ENCODE results near the gene USP5.
"Not testable (repeated sequence)": the region's sequence is repeated elsewhere in the genome, so short reads cannot be mapped to it uniquely, and the experiment has no call there.

USP5 gene

DNA sequence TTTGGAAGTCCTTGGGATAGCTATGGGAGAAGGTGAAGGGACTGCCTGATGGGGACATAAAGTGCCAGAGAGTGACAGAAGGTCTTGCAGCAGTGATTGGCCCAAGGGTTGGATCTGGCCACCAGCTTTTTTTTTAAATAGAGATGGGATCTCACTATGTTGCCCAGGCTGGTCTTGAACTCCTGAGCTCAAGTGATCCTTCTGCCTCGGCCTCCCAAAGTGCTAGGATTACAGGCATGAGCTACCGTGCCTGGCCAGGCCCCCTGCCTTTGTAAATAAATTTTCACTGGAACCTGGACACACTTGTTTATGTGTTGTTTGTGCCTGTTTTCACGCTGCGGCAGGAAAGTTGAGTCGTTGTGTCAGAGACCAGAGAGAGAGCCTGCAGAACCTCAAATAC, 13.4 kb downstream of the USP5 start:
- DNase-seq (ENCODE audit: low read depth in 2 of 2) = not testable (repeated sequence)

GRCh38 chr12:6866163-6866919, 14.4 kb downstream of the USP5 start:
- no peak for DNase-seq (ENCODE audit: low read depth in 2 of 2)

DNA sequence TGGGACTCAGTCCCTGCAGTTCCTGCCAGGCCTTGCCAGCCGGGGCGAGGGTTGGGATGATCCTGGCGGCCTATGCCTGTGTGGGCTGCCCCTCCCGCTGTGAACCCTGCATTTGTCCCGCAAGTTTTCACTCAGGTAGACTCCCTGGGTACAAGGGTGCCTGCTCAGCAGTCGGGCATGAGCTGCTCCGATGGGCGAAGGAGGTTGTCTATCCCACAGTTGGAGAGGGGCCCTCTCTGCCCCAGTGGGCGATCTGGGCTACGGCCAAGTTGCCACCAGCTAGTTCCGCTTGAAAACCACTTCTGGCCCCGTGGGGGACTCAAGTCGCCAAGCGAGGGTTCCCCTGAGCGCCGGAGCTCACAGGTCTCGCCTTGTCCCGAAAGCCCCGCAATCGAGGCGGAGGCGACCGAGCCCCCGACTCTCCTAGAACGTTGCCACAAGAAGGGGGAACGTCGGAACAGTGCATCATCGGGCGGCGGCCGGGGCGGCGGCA, 15.0 kb downstream of the USP5 start:
- DNase-seq (ENCODE audit: low read depth in 2 of 2) = no peak

GRCh38 chr12:6867413-6868210, 15.7 kb downstream of the USP5 start, which contains the start of gene TPI1:
TSS of gene TPI1 (plus strand) at chr12:6867531. CDS start at chr12:6867567, 36 bp downstream.
- peak; percentile 66 to 73 for DNase-seq (ENCODE audit: low read depth in 2 of 2)

DNA sequence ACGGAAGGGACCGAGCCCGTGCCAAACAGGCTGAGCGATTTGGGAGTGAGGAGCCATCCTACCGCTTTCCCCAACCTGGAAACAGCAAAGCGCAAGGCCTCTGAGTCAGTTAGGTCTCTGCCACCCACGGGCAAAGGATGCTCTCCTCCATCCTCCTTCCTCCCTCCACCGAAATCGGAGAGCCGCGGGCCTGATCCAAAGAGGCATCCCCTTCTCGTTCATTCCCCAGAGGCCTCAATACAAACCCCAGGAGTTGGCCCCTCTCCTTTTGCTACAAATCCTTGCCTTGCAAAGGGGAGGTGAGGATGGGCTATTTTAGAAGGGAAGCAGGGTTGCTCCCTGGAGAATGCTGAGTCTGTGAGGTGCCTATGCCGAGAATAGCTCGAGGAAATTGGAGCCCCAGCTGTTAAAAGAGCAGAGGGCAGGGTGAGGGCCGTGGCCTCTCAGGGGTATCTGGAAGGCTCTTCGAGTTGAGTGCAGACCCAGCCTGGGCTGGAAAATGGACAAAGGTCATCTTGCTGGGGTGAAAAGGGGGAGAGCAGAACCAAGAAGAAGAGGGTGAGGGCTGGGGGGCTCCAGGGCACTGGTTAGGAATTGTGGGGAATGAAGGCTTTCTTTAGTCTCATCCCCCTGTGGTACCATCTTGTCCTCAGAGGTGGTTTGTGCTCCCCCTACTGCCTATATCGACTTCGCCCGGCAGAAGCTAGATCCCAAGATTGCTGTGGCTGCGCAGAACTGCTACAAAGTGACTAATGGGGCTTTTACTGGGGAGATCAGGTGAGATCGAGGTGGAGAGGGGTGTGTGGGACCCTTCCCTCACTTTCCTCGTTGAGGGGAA, 16.5 kb downstream of the USP5 start:
- no peak for DNase-seq (ENCODE audit: low read depth in 2 of 2)

- peak; percentile 60 to 79 for DNase-seq (ENCODE audit: low read depth in 2 of 2)
These were observed 17.4 kb downstream of the USP5 start for GRCh38 chr12:6869049-6870021.

- DNase-seq (ENCODE audit: low read depth in 2 of 2) = not testable (repeated sequence)
These were observed 18.4 kb downstream of the USP5 start for GRCh38 chr12:6870304-6870703.

DNA sequence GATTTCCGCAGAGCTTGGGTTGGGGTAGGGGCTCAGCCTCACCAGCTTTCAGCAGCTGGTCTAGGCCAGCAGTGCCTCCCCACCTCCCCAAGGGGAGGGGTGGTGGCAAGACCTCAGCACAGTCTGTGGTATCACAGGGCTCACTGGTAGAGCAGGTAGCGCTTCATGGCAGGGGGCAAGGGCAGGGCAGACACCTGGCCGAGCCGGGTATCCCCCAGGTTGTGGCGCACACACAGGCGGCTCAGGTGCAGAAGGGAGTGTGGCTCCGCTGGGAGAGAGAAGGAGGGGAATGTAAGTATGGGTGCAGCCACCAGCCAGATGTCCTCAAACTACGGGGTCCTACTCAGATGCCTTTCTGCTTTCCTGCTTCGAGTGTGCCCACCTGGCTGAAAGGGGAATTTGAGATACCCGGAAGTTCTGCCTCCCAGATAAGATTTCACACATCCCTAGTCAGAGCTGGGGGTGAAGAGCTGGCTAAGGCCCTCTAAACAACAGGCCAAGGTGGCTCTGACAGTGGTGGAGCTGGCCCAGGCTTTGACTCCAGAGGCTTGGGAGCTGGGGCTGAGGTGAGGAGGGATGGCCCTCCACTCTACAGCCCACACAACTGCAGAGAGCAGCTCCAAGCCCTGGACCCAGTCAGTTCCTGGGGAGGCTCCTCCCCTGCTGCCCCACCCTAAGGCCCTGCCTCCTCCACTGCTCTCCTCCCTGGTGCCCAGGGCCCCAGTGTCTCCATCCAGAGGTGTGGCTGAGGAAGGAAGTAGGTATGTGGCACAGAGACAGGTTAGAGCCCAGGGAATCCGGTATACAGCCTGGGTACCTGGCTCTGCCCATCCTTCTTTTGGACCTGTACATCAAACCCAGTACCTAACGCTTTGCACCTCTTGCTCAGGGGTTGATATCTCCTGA, 19.4 kb downstream of the USP5 start:
- DNase-seq (ENCODE audit: low read depth in 2 of 2) = peak in 1 of 2 experiments; percentile 43

DNA sequence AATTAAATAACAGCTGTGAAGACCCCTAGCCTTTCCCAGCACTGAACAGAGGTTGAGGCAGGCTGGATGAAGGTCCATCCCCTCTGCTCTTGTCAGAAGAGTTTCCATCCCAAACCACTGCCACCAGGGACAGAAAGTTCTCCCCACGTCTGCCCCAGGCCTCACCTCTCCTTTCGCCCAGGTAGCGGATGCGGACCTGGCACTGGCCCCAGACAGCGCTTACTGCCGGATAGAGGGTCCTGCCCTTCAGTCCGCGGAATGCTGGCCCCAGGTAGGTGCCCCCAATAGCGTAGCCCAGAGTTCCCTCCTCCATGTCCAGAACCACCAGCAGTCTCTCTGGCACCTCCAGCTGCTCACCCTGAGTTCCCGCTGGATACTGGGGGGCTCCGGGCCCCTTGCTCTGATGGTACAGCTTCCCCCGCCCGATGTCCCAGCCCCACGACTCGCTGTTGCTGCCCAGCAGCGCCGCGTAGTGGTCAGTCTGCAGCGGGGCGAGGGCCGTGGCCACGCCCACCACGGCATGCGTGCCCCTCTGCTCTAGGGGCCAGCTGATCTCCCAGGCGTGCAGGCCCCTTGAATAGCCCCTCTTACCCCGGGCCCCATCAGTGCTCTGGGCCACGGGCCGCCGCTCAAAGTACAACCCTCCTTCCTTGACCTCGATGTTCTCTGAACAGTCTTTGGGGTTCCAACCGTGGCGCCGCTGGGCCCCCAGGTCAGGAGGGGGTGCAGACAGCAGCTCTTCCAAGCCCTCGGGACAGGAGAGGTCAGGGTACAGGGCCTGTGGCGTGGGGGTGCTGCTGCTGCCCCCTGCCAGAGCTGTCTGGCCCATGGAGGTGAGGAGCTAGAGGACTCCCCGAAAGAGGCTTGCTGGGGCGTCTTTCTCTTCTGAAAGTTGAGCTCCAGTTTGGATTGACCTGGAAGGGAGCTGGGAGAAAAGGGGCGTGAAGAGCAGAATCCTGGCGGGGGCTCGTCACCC, 20.4 kb downstream of the USP5 start:
- DNase-seq (ENCODE audit: low read depth in 2 of 2) = peak; percentile 67 to 84

DNA sequence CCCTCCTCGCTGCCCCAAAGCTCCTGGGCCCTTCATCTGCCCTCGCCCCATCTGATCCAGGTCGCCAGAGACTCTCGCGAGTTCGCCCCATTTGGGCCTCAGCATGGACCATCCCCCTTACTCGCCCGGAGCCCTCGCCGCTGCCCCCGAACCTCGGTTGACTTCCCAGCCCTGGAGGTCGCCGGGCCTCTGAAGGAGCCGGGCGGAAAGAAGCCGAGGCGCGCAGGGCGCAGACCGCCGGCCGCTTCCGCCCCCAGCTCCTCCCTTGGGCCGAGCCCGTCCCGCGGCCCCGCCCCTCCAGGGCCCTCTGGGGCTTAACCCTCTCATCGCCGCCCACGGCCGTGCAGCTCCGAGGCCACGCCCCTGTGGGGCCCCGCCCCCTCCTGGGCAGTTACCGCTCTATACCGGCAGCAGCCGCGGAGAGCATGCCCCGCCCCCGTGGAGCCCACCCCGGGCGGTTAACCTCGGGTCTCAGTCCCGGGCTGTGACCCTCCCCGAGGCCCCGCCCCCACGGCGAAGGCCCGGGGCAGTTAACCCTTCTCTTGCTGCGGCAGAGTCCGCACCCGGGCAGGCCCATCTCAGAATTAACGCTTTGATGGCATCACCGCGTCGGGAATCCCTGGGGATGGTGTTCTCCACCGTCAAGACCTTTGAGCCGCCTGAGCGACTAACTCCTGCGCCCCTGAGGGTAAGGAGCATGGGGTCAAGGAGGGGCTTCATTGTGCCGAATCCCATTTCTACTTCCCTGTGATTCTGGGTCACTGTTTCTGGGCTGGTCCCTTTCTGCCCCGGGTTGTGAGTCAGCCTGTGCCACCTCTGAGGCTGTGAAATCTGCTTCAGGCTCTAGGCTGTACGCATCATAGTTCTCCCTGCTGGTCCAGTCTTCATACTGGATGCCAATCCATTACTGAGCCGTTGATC, 21.4 kb downstream of the USP5 start, which contains the start of gene SPSB2:
TSS of gene SPSB2 (minus strand) at position 210 of the 921 bp plus-strand sequence. CDS start 402 bp downstream, outside the sequence.
- DNase-seq (ENCODE audit: low read depth in 2 of 2) = peak; percentile 95 to 99

DNA sequence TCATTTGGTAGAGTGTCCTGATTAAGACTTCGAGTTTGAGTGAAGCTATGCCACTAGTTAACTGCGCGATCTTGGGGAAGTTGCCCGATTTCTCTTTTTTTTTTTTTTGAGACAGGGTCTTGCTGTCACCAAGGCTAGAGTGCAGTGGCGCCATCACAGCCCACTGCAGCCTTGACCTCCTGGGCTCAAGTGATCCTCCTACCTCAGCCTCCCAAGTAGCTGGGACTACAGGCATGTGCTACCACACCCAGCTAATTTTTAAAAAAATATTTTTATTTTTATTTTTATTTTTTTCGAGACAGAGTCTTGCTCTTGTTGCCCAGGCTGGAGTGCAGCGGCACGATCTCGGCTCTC, 22.0 kb downstream of the USP5 start:
- not testable (repeated sequence) for DNase-seq (ENCODE audit: low read depth in 2 of 2)

DNA sequence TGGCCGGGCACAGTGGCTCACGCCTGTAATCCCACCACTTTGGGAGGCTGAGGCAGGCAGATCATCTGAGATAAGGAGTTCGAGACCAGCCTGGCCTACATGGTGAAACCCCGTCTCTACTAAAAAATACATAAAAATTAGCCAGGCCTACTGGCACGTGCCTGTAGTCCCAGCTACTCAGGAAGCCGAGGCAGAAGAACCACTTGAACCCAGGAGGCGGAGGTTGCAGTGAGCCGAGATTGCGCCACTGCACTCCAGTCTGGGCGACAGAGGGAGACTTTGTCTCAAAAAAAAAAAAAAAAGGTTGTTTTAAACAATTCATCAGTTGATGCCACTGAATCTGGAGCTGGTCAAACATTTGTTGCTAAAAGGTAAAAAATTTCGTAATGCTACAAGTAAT, 27.9 kb downstream of the USP5 start:
- not testable (repeated sequence) for DNase-seq (ENCODE audit: low read depth in 2 of 2)

DNA sequence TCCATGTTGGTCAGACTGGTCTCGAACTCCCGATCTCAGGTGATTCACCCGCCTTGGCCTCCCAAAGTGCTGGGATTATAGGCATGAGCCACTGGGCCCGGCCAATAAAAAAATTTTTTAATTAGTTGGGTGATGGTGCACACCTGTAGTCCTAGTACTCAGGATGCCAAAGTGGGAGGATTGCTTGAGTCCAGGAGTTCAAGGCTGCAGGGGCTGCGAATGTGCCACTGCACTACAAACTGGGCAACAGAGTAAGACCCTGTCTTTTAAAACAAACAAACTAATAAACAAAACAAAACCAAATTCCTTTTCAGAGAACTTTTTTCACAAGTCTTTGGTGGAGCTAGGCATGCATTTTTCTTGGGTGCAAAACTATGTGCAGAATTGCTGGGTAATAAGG, 31.3 kb downstream of the USP5 start:
- DNase-seq (ENCODE audit: low read depth in 2 of 2) = no peak

DNA sequence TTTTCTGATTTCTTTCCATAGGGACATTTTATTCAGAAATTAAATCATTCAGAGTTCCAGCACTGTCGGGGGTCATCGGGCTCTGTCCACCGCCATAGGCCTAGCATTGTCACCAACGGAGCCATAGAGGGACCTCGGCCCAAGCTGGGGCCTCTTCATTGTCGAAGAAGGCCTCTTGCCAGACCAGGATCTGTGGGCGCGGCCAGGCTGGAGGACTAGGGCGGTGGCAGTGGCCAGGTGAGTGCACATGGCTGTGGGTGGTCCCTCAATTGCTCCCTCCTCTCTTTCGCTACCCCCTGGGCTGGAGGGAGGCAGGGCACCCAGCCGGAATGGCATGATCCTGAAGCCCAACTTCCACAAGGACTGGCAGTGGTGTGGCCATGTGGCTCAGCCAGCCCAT, 31.7 kb downstream of the USP5 start:
- no peak for DNase-seq (ENCODE audit: low read depth in 2 of 2)

GRCh38 chr12:6884539-6884938, 32.6 kb downstream of the USP5 start:
- DNase-seq (ENCODE audit: low read depth in 2 of 2) = no peak

- not testable (repeated sequence) for DNase-seq (ENCODE audit: low read depth in 2 of 2)
These were observed 34.5 kb downstream of the USP5 start for GRCh38 chr12:6886206-6886999.

Measured in stimulated activated CD4-positive, alpha-beta T cell treated with anti-CD3 and anti-CD28 coated beads, Interleukin-12 subunit alpha, Interleukin-12 subunit beta, amount 100 ng/mL, for 24 hours (primary cell).